Calu3 (cell line): ENCODE results near the gene SETX. TPM values are rescaled to one million over a fixed set of nuclear protein-coding genes. Genes with fewer than 3 reads are reported as not detected.
"Not testable (repeated sequence)": the region's sequence is repeated elsewhere in the genome, so short reads cannot be mapped to it uniquely, and the experiment has no call there.

Source experiments
- BruUV-seq: library from RNA; stranded (reverse); fragments of 400-500 nt; replicated peaks from 2 replicates; lab custom pipeline; 2021; lab: Mats Ljungman, UMichigan
- CTCF ChIA-PET: fragments of 300-600 bp; sonication (Branson Sonifier 250); formaldehyde crosslinking; loops from one replicate; lab custom pipeline; 2022; ENCODE audit warnings: antibody characterized with exemption; lab: Charles Lee
- DNase-seq: peaks from one replicate; pipeline ENCODE4 v3.0.0; 2022
- H3K27ac Mint-ChIP-seq: one replicate; pipeline ENCODE4 v1.8.0; 2022; ENCODE audit warnings: mixed read lengths; ENCODE audit not compliant: unreplicated experiment
- H3K27me3 Mint-ChIP-seq: one replicate; pipeline ENCODE4 v1.8.0; 2022; ENCODE audit warnings: mixed read lengths; ENCODE audit not compliant: unreplicated experiment
- H3K36me3 Mint-ChIP-seq: one replicate; pipeline ENCODE4 v1.8.0; 2022; ENCODE audit warnings: mild to moderate bottlenecking, moderate library complexity, mixed read lengths; ENCODE audit not compliant: insufficient read depth, unreplicated experiment
- H3K4me1 Mint-ChIP-seq: one replicate; pipeline ENCODE4 v1.8.0; 2022; ENCODE audit warnings: mild to moderate bottlenecking, low read depth, mixed read lengths; ENCODE audit not compliant: unreplicated experiment
- H3K4me3 Mint-ChIP-seq: one replicate; pipeline ENCODE4 v1.8.0; 2022; ENCODE audit warnings: mild to moderate bottlenecking, low read depth, moderate library complexity, mixed read lengths; ENCODE audit not compliant: unreplicated experiment
- H3K9me3 Mint-ChIP-seq: one replicate; pipeline ENCODE4 v1.8.0; 2022; ENCODE audit warnings: low read depth, mixed read lengths; ENCODE audit not compliant: unreplicated experiment
- CTCF ChIP-seq: fragments of 200-600 bp; IDR thresholded peaks from one replicate; pipeline ENCODE4 v1.8.0; 2022; ENCODE audit warnings: antibody characterized with exemption; ENCODE audit not compliant: unreplicated experiment
- intact Hi-C: fragments of 100-400 bp; cut with micrococcal nuclease; formaldehyde crosslinking; loops from one replicate; pipeline ENCODE4 v1.10.0; 2022; ENCODE audit not compliant: unreplicated experiment
- total RNA-seq: library from RNA; stranded (reverse); gene quantifications from 2 replicates; pipeline ENCODE4 v1.2.3, GENCODE V29; 2022

The SETX gene
- total RNA-seq, 1 experiment from 2014 or later: 24.2 TPM

GRCh38 chr9:132283165-132283564, 71.6 kb downstream of the SETX start:
- Mint-ChIP-seq H3K9me3 (no peaks in the 10 kb centered on the region), H3K27me3 (no peaks in the 10 kb centered on the region), H3K4me1 (no peaks in the 10 kb centered on the region), H3K4me3 (no peak overlapping the region), H3K36me3 (peaks cover 34% of the 10 kb centered on the region), H3K27ac (no peak overlapping the region)
- intact Hi-C loops: no loop called here
- CTCF ChIA-PET: interaction anchor here (0.6 kb wide), 1 partner anchor 11 kb away, joined by 3 read pairs; no protein-coding TSS in a partner anchor
- no peak for TF ChIP-seq CTCF
- BruUV-seq: no TSS peak
- DNase-seq: no peak

GRCh38 chr9:132274861-132275260, 79.9 kb downstream of the SETX start:
- Mint-ChIP-seq H3K36me3 (peaks cover 50% of the 10 kb centered on the region), H3K4me3 (no peak overlapping the region), H3K9me3 (no peaks in the 10 kb centered on the region), H3K27me3 (no peaks in the 10 kb centered on the region), H3K4me1 (no peaks in the 10 kb centered on the region), H3K27ac (no peak overlapping the region)
- no TSS peak for BruUV-seq
- no peak for TF ChIP-seq CTCF
- CTCF ChIA-PET: no interaction called here
- intact Hi-C loops: no loop called here
- no peak for DNase-seq

GRCh38 chr9:132269704-132270516, 84.9 kb downstream of the SETX start:
- H3K4me3 Mint-ChIP-seq, intact Hi-C loops, H3K4me1 Mint-ChIP-seq, CTCF ChIA-PET, H3K9me3 Mint-ChIP-seq, BruUV-seq, H3K27me3 Mint-ChIP-seq: not testable (repeated sequence)
- Mint-ChIP-seq H3K27ac (peak overlapping the region; percentile 72), H3K36me3 (peaks cover 52% of the 10 kb centered on the region)
- DNase-seq: peak; percentile 36

- DNase-seq: peak; percentile 46
- peak overlapping the region; percentile 69 for H3K27ac Mint-ChIP-seq
- CTCF ChIA-PET: no interaction called here
- no TSS peak for BruUV-seq
- H3K9me3 Mint-ChIP-seq: no peaks in the 10 kb centered on the region
- peak; percentile 56 for TF ChIP-seq CTCF
- no peak overlapping the region for H3K4me3 Mint-ChIP-seq
- no peaks in the 10 kb centered on the region for H3K4me1 Mint-ChIP-seq
- H3K36me3 Mint-ChIP-seq: peaks cover 50% of the 10 kb centered on the region
- intact Hi-C loops: no loop called here
- H3K27me3 Mint-ChIP-seq: no peaks in the 10 kb centered on the region
These were observed 85.9 kb downstream of the SETX start for GRCh38 chr9:132268725-132269352.
